CMK (cell line): ENCODE results near the gene BARX1.
"Not testable (repeated sequence)": the region's sequence is repeated elsewhere in the genome, so short reads cannot be mapped to it uniquely, and the experiment has no call there.

Source experiments
- DNase-seq: peaks from one replicate; pipeline ENCODE4 v3.0.0-alpha.2; 2010; ENCODE audit warnings: low read depth

Gene BARX1

GRCh38 chr9:93955111-93955980 is at the start of gene BARX1:
Gene BARX1 (minus strand): TSS chr9:93955355. CDS start chr9:93955146, 209 bp downstream.
- DNase-seq, result no peak

- no peak for DNase-seq
Observed at GRCh38 chr9:94002316-94003140, 47.4 kb upstream of the BARX1 start.

GRCh38 chr9:93996863-93997262 is 41.7 kb upstream of the BARX1 start:
- no peak for DNase-seq

- DNase-seq, result no peak
Observed at GRCh38 chr9:93996367-93996766, 41.2 kb upstream of the BARX1 start.

GRCh38 chr9:93994545-93994944 is 39.4 kb upstream of the BARX1 start:
- DNase-seq, result no peak

- DNase-seq, result no peak
Observed at GRCh38 chr9:93994132-93994531, 39.0 kb upstream of the BARX1 start.

GRCh38 chr9:93992830-93993229 is 37.7 kb upstream of the BARX1 start:
- no peak for DNase-seq

GRCh38 chr9:93990448-93990847 is 35.3 kb upstream of the BARX1 start:
- DNase-seq, result no peak

- no peak for DNase-seq
Observed at GRCh38 chr9:93988056-93988455, 32.9 kb upstream of the BARX1 start.

- DNase-seq, result no peak
Observed at GRCh38 chr9:93984860-93985259, 29.7 kb upstream of the BARX1 start.

GRCh38 chr9:93983875-93984274 is 28.7 kb upstream of the BARX1 start:
- no peak for DNase-seq

- no peak for DNase-seq
Observed at GRCh38 chr9:93979721-93980120, 24.6 kb upstream of the BARX1 start.

GRCh38 chr9:93978551-93978950 is 23.4 kb upstream of the BARX1 start:
- DNase-seq, result no peak

GRCh38 chr9:93976973-93977372 is 21.8 kb upstream of the BARX1 start:
- no peak for DNase-seq

- DNase-seq, result no peak
Observed at GRCh38 chr9:93976081-93976480, 20.9 kb upstream of the BARX1 start.

- no peak for DNase-seq
Observed at GRCh38 chr9:93975262-93975661, 20.1 kb upstream of the BARX1 start.

- DNase-seq, result no peak
Observed at GRCh38 chr9:93974151-93974550, 19.0 kb upstream of the BARX1 start.

GRCh38 chr9:93972655-93973054 is 17.5 kb upstream of the BARX1 start:
- DNase-seq, result not testable (repeated sequence)

GRCh38 chr9:93969328-93969661 is 14.1 kb upstream of the BARX1 start:
- DNase-seq, result no peak

GRCh38 chr9:93968451-93969327 is 13.5 kb upstream of the BARX1 start:
- DNase-seq, result no peak

- DNase-seq, result no peak
Observed at GRCh38 chr9:93967020-93967803, 12.1 kb upstream of the BARX1 start.
